ENCODE measurements around the gene DARS2. TPM values are rescaled to one million over a fixed set of nuclear protein-coding genes. Genes with fewer than 3 reads are reported as not detected.
A peak's percentile ranks its signal among the peaks of the same experiment; 100 is the strongest.

DARS2 gene
- total and polyA plus RNA-seq, 2 of the 4 experiments (the other 2 are of a cell fraction) = 14.8 to 18.8 TPM

DNA sequence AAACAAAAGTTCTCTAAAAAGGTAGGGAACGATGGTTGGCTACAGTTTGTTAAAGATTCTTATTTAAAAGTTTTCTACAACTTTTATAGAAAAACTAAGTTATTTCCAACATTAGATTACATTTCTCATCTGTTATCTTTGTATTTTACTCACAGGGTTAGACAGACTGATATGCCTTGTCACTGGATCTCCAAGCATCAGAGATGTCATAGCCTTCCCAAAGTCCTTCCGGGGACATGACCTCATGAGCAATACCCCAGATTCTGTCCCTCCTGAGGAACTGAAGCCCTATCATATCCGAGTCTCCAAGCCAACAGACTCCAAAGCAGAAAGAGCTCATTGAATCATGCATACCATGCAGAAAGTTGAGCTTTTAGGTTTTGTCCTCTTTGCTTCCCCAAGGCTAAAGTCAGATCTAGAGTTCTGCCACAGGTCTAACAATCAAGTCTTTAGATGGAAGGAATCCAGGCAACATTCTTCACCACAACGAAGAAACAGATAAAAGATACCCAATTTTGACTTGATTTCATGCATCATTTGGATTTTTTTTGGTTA is 33.0 kb downstream of the DARS2 start:
- WGBS, 2 experiments (ENCODE audit: extremely low coverage in 2 of 2, insufficient read length in 1 of 2) = no CpG with 5 or more reads among the region's 4 CpGs
- no peak overlapping the region for H2BK120ac ChIP-seq (ENCODE audit: low read depth, low read length)
- H2BK5ac ChIP-seq (ENCODE audit: low read depth, low read length, poor library complexity, severe bottlenecking) = peak overlapping the region; percentile 90
- H3K4me1 ChIP-seq (ENCODE audit: control insufficient read depth, insufficient read depth, low read length) = peaks cover 16% of the 10 kb centered on the region
- no peak overlapping the region for H4K91ac ChIP-seq (ENCODE audit: insufficient read depth, low read depth, low read length)
- no peak overlapping the region; the same call in 1 of the 2 replicates for H3K4ac ChIP-seq (ENCODE audit: low read depth, low read length)
- H4K5ac ChIP-seq (ENCODE audit: low read depth, low read length) = no peak overlapping the region
- no peak overlapping the region for H2AFZ ChIP-seq (replicated peaks; ENCODE audit: low read length, poor library complexity)
- ATAC-seq (ENCODE audit: low read depth) (no peak), DNase-seq (no peak)
- H2AK5ac ChIP-seq (ENCODE audit: low read depth, low read length) = peak overlapping the region; percentile 56; the same call in 1 of the 2 replicates
- no peaks in the 10 kb centered on the region for H3K27me3 ChIP-seq (ENCODE audit: control insufficient read depth, insufficient read depth, low read length)
- H2BK15ac ChIP-seq (ENCODE audit: low read depth, low read length) = no peak overlapping the region; the same call in 2 of the 3 replicates
- H3K4me2 ChIP-seq (ENCODE audit: low read depth, low read length) = no peak overlapping the region
- peak overlapping the region; percentile 66; the same call in 1 of the 2 replicates for H3K27ac ChIP-seq (ENCODE audit: insufficient read depth, low read length)
- no peak overlapping the region; the same call in 1 of the 2 replicates for H3K23ac ChIP-seq (ENCODE audit: low read depth, low read length)
- POLR2A ChIA-PET (ENCODE audit: unreplicated experiment) = interaction anchor here (0.6 to 1.0 kb wide), 2 partner anchors 11 to 29 kb away, joined by 3 to 4 read pairs; partner anchors contain the start of gene ZBTB37
- intact Hi-C loops (cut with micrococcal nuclease) (no loop called here), in situ Hi-C loops (cut with MboI; ENCODE audit: low sequenced_read_pairs) (no loop called here), dilution Hi-C loops (cut with HindIII; ENCODE audit: low sequenced_read_pairs, unreplicated experiment) (no loop called here)
- H3K4me3 ChIP-seq (ENCODE audit: insufficient read depth, low read depth, low read length) = no peak overlapping the region
- H4K20me1 ChIP-seq (ENCODE audit: insufficient read depth, low read length) = peaks cover 18% of the 10 kb centered on the region
- H3K9me3 ChIP-seq (ENCODE audit: control insufficient read depth, insufficient read depth, low read length) = no peaks in the 10 kb centered on the region
- peaks cover 5% of the 10 kb centered on the region; the same call in 1 of the 2 replicates for H3K9me1 ChIP-seq (ENCODE audit: insufficient read depth, low read length)
- no peak overlapping the region for H2AK9ac ChIP-seq (replicated peaks; ENCODE audit: low read depth, low read length, poor library complexity)
- H2BK20ac ChIP-seq (ENCODE audit: low read depth, low read length) = no peak overlapping the region
- no TSS peak for BruUV-seq (replicated peaks)
- H3K36me3 ChIP-seq (ENCODE audit: control insufficient read depth, insufficient read depth, low read length) = peaks cover 13% of the 10 kb centered on the region
- 0 out of 2 replicates have a peak overlapping the region, but pooled peaks have one; percentile 2 for H3K14ac ChIP-seq (replicated peaks; ENCODE audit: low read depth, low read length)
- peaks cover 5 to 31% of the 10 kb centered on the region in 2 experiments; a peak in 2 of 4 replicates for H3K79me1 ChIP-seq (ENCODE audit: low read depth in 1 of 2, low read length in 2 of 2)
- no peak overlapping the region for H3K9ac ChIP-seq (ENCODE audit: low read depth, low read length)
- H3K18ac ChIP-seq (ENCODE audit: low read depth, low read length) = peak overlapping the region; percentile 57; the same call in 1 of the 2 replicates
- no peak overlapping the region for H3K56ac ChIP-seq (ENCODE audit: extremely low read depth, insufficient read depth, low read length)
- H4K8ac ChIP-seq (ENCODE audit: low read depth in 2 of 2, low read length in 2 of 2) = peak overlapping the region in 1 of 2 experiments; percentile 22; a peak in 2 of 4 replicates
- CTCF ChIA-PET = interaction anchor here (2.7 kb wide), 1 partner anchor 8 kb away, joined by 8 read pairs; no protein-coding TSS in a partner anchor
- TF ChIP-seq SMC3 (IDR thresholded peaks at IDR 0.05; ENCODE audit: low read depth, low read length) = no peak
- no peak for TF ChIP-seq RCOR1 (IDR thresholded peaks at IDR 0.05; ENCODE audit: insufficient replicate concordance, low read length)
- TF ChIP-seq RAD21 (IDR thresholded peaks at IDR 0.05; ENCODE audit: low read length) = no peak
- TF ChIP-seq POLR2A (IDR thresholded peaks at IDR 0.05; ENCODE audit: low read depth, low read length) = no peak
- no peak for TF ChIP-seq ELK1 (IDR thresholded peaks at IDR 0.05; ENCODE audit: borderline replicate concordance, low read depth, low read length)
- no peak for TF ChIP-seq FOS (IDR thresholded peaks at IDR 0.05; ENCODE audit: low read depth, low read length)
- TF ChIP-seq MXI1 (IDR thresholded peaks at IDR 0.05; ENCODE audit: borderline replicate concordance, low read depth, low read length) = no peak
- TF ChIP-seq CEBPB (IDR thresholded peaks at IDR 0.05; ENCODE audit: low read depth, low read length) = no peak
- TF ChIP-seq NFE2L2 (IDR thresholded peaks at IDR 0.05; ENCODE audit: low read depth, low read length) = no peak
- no peak for TF ChIP-seq BHLHE40 (IDR thresholded peaks at IDR 0.05; ENCODE audit: low read depth, low read length)
- no peak for TF ChIP-seq CHD1 (IDR thresholded peaks at IDR 0.05; ENCODE audit: low read depth, low read length)
- no peak for TF ChIP-seq MAZ (IDR thresholded peaks at IDR 0.05; ENCODE audit: borderline replicate concordance, low read depth, low read length)
- TF ChIP-seq RFX5 (IDR thresholded peaks at IDR 0.05; ENCODE audit: low read depth, low read length) = no peak
- TF ChIP-seq CTCF (conservative IDR thresholded peaks at IDR 0.05; ENCODE audit: low read depth, low read length) = no peak
- no peak for TF ChIP-seq MAFK (IDR thresholded peaks at IDR 0.05; ENCODE audit: low read depth, low read length)
